Suprapubic skin (tissue), 3 donors: ENCODE measurements around the gene HSD11B2.

Experiments
- CTCF ChIP-seq, 2 donors: fragments of 200-600 bp in 1 of 2; fragments of 450-650 bp in 1 of 2; sonication (generic) in 1 of 2; IDR thresholded peaks; one replicate each; pipeline ENCODE4 v1.5.1; 2016 to 2019; ENCODE audit warnings: antibody characterized with exemption in 2 of 2, mild to moderate bottlenecking in 1 of 2, moderate library complexity in 1 of 2
- POLR2AphosphoS5 ChIP-seq, 3 donors: sonication (generic); formaldehyde crosslinking; IDR thresholded peaks; one replicate each; pipeline ENCODE4 v1.6.1; 2017; ENCODE audit warnings: antibody characterized with exemption in 3 of 3

GRCh38 chr16:67480833-67481560 lies 50.1 kb downstream of the HSD11B2 start, which contains the start of gene ATP6V0D1:
- TF ChIP-seq CTCF (IDR thresholded peaks at IDR 0.05) (peak; percentile 81 to 91), POLR2AphosphoS5 (IDR thresholded peaks at IDR 0.05) (peak; percentile 78 to 98 (median 95))
